HUDEP-2 (cell line): ENCODE measurements around the gene MARK2.
A peak's percentile ranks its signal among the peaks of the same experiment; 100 is the strongest.

ENCODE experiments used
- DNase-seq, 76 experiments: peaks; one replicate each; lab custom pipeline; 2025; ENCODE audit not compliant: unreplicated experiment in 76 of 76; lab: John Stamatoyannopoulos, UW

Gene MARK2

DNA sequence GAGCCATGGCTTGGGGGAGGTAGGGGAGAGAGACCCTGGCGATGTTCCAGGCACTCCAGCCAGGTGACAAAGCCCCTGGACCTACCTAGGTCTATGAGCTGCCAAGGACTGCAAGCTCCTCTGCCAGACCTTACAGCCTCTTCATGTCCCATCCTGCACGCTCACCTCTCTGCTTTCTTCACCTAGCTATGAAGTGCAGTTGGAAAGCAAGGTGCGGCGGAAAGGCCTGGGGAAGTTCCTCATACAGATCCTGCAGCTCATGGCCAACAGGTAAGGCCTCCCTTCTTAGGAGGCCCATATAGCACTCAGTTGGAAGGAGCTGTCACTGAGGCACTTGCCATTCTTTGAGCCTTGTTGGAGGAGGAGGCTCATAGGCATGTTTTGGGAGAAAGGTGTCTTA is 113.7 kb downstream of the MARK2 start:
- DNase-seq = no peak

DNA sequence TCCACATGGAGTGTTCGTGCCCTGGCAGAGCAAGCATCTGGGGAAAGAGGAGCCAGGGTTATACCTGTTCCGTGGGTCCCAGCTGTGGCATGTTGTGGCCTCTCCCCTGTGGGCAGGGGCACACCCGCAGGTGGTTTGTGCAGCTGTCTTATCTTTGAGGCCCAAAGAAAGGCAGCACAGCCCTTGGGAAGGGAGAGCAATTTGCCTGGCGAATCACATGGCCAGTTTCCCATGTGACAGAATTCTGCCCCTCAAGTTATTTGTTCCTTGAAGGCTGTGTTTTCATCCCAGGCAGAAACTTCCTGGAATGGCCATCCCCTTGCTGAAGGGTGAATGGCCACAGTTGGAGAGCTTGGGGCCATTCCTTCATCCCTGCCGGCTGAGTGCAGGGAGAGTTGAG is 119.1 kb downstream of the MARK2 start:
- peak in 43 of 76 experiments; percentile 10 to 57 (median 23) for DNase-seq
